AG08396 (cell line): ENCODE measurements around the gene DBN1.

ENCODE experiments used
- DNase-seq: peaks from one replicate; pipeline ENCODE4 v3.0.0; 2012; ENCODE audit warnings: low spot score, mixed read lengths

Gene DBN1

DNA sequence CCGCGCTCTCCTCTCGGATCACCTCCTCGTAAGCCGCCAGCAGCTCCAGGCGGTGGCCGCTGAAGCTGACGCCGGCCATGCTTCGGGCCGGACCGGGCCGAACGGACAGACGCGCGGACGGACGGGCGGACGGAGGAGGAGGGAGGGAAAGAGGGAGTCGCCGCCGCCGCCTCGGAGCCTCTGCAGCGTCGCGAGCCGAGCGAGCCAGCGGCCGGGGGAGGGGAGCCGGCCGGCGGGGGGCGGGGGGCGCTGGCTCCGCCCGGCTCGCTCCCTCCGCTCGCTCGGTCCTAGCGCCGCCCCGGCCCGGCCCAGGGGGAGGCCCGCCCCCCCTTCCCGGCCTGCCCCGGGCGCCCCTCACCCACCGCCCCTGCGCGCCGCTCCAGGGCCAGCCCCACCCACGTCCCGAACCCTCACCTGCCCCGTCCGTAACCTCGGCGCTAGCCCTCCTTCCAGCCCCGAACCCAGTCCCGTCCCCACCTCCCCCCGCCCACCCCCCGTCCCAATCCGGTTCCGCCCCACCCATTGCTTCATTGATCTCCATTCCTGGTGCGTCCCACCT lies at the start of gene DBN1:
Gene DBN1 (minus strand): TSS at position 192 of the 559 bp plus-strand sequence. CDS start 113 bp downstream, at position 79.
- peak; percentile 92 for DNase-seq

GRCh38 chr5:177520916-177521513 lies 47.6 kb upstream of the DBN1 start:
- no peak for DNase-seq

DNA sequence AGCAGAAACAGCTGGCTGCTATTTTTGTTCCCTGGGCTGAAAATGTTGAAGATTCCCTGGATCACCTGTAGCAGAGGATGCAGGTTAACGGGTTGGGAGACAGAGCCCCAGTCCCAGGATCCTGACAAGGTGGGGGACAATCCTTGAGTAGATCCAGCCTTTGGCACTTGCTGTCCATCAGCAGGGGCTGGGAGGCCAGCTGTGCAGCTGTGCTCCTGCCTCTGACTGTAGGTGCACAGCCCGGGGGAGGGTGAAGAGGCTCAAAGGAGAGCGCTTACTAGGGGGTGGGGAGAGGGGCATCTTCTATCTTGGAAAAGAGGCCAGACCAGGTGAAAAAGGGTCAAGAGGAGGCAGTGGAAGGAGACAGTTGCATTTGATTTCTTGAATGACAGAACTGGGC lies 46.8 kb upstream of the DBN1 start:
- DNase-seq: no peak

- DNase-seq: no peak
These were observed 46.2 kb upstream of the DBN1 start for GRCh38 chr5:177519463-177520235.

- peak; percentile 98 for DNase-seq
These were observed 43.5 kb upstream of the DBN1 start, which contains the start of gene DDX41 for GRCh38 chr5:177516601-177517568. DDX41 (minus strand) TSS chr5:177516961; CDS start chr5:177516945, 16 bp downstream.

DNA sequence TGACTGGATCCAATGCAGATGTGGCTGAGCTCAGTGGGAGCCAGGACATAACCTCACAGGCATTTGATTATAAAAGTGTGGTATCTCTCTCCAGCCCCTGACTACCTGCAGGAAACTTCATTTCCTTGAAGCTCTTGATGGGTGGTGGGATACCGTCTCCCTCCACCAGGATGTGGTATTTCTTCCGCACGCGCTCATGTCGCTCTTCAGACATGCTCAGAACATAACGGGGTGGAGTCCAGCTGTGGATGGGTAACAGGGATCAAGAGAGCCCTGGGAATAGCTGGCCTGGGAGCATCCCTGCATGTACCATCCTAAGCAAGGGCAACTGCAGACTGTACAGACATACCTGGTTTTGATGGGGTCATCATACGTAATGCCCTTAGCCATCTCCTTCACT lies 42.1 kb upstream of the DBN1 start:
- no peak for DNase-seq

GRCh38 chr5:177514541-177514940 lies 41.1 kb upstream of the DBN1 start:
- no peak for DNase-seq

GRCh38 chr5:177513500-177513899 lies 40.1 kb upstream of the DBN1 start:
- no peak for DNase-seq

DNA sequence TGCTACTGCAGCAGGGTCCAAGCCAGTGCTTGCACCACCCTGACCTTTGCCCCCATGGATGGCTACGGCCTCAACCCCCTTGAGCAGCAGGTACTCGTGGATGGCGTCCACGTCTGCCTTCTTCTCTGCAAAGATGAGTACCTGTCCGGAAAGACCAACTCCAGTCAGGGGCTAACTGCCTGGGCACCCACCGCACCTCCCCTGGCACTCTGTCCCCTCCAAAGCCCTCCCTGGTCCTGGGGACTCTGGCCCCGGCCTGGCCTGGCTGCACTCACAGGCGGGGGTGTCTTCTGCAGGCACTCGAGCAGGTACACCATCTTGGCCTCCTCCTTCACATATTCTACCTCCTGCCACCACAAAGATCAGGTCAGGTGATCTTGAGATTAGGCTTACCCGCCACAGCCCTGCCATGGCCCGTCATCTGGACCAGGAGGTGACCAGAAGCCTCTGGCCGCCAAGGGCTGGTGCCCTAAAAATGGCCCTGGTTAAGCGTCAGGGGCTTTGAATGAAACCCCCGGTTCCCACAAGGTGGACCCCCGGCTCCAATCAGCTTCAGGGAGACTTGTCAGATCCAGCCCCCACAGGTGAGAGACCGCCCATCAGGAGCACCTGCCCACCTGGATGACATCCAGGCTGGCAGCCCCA lies 39.4 kb upstream of the DBN1 start:
- DNase-seq: no peak

DNA sequence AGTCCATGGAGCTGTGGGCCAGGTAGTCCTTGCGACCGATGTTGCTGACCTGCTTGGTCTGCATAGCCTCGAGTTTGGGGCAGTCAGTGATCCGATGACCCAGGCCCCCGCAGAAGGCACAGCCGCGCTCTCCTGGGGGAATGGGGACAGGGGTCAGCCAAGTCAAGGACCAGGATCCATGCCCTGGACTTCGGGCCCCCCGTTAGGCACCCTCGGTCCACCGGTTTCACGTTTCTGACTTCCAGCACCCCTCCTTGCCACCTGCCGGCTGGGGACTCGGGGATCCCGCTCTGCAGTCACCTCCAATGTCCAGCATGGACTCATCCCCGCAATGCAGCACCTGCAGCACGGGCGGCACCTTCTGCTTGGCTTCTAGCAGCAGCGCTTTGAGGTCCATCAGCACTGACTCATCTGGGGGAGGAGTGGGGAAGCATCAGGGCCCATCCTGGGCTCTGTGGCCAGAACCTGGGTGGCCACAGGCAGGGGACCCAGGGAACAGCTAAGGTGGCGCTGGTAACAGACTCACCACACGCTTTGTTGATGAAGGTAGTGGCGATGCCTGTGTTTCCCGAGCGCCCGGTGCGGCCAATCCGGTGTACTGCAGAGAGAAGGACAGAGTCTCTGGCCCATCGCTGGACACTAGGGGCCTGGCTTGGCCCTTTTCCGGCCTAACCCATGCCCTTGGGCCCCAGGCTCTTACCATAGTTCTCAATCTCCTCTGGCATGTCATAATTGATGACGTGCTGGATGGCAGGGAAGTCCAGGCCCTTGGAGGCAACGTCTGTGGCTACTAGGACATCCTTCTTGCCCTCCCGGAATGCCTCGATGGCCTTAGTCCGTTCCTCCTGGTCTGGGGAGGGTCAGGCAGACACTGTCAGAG lies 38.6 kb upstream of the DBN1 start:
- no peak for DNase-seq

DNA sequence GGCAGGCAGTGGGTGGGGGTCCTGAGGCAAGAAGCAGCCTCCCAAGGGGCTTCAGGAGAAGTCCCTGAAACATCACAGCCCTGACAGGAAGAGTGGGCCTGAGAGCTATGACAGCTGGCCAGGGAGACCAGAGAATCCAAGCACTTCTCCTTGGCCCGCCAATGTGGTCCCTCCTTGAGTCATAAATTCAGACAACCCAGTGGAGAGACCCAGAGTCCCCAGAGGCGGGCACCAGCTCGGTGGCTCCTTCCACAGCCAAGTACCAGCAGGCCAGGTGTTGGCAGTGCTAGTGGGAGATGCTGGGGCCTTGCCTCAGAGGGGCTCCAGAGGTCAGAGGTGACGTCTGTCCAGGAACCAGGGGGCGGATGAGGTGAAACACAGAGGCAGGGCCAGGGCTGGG lies 37.7 kb upstream of the DBN1 start:
- DNase-seq: no peak

- no peak for DNase-seq
These were observed 37.2 kb upstream of the DBN1 start for GRCh38 chr5:177510567-177511053.

DNA sequence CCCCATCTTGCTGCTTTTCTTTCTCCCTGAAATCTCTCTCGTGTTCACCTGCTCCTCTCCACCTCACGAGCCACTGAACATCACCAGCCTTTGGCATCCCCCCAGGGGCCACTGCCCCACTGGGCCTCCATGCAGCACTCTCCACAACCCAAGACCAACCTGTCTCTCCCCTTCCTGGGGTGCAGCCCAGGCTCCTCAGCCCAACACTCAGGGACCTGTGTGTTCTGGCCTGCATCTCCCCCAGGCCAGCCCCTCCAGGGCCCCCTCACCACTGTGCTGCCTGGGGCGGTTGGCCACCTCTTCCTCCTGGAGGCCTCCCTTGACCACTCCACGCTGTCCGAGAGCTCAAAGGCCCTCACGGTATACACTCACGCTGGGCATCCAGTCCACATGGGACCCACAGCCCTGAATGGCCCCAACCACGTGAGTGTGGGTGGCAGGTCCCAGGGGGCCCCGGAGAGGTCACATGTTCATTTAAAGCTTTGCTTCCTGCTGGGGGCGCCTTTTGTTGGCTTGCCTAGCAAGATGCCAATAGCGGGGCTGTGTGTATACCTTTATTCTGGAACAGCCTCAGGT lies 36.6 kb upstream of the DBN1 start:
- DNase-seq: no peak

DNA sequence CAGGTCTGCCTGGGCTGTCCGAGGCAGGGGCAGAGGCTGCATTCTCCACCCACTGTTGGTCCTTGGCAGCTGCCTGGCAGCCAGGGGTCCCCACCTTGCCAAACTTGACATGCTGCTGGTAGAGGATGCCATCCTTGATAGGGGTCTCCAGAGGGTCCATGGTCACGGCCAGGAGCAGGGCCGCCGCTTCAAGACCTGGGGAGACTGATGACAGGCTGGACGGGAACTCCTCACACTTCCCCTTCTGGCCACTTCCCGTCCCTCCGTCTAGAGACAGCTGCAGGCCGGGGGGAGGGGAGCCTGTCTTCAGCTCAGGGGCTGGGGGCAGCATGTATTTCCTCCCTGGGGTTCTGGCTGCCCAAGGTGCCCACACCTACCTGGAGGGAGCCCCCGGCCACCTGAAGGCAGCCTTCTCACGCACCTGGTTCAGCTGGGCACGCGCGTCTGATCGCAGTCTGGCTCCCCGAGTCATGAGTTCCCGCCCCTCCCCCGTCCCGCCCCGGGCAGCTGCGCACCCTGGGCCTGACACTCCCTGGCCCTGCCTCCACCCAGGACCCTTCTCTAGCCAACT lies 36.0 kb upstream of the DBN1 start, which contains the start of gene DOK3:
Gene DOK3 (minus strand): TSS at position 446 of the 571 bp plus-strand sequence. CDS start 286 bp downstream, at position 160.
- DNase-seq: no peak

DNA sequence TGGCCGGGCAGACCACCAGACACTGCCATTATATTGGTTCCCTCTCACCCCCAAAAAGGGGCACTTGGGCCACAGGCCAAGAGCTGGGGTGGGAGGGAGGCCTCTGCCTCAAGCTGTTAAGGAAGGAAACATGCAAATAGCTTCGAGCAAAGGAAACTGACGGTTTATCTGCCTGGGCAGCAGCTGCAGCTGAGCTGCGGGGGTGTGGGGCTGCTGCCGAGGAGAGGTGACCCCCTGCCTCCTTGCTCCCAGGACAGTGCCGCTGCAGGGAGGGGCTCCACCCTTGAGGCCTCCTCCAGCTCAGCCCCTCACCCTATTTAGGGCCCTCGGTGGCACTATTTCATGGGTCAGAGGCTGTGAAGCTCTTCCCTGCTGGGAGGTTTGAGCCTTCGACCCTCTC lies 35.4 kb upstream of the DBN1 start:
- no peak for DNase-seq

DNA sequence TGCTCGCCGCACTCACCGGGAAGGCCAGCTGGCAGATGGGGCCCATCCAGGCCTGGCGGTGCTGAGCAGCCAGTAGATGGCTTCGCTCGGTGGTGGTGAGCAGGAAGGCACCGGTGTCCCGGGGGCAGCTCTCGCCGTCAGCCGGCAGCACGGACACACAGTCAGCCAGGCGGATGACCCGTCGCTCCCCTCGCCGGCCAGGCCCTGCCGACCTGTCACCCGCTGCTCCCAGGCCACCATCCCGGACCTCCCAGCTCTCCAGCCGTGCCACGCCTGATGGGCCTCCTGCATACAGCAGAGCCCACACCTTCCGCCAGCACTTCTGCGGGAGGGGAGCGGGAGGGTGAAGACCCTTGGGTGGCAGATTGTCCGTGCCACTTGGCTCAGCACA lies 34.8 kb upstream of the DBN1 start:
- no peak for DNase-seq

- no peak for DNase-seq
These were observed 34.3 kb upstream of the DBN1 start for GRCh38 chr5:177507596-177508220.

DNA sequence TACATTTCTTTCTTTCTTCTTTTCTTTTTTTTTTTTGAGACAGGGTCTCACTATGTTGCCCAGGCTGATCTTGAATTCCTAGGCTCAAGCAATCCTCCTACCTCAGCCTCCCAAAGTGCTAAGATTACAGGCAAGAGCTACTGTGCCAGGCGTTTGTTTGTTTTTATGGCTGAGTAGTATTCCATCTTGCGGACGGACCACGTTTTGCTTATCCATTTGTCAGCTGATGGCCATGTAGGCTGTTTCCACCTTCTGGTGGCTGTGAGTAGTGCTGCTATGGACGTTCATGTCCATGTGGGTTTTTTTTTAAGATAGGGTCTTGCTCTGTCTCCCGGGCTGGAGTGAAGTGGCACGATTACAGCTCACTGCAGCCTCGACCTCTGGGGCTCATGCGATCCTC lies 33.7 kb upstream of the DBN1 start:
- no peak for DNase-seq

GRCh38 chr5:177505075-177505474 lies 31.6 kb upstream of the DBN1 start:
- no peak for DNase-seq
